Endothelial cell of umbilical vein (primary cell): ENCODE results near the gene HAGH. TPM values are rescaled to one million over a fixed set of nuclear protein-coding genes. Genes with fewer than 3 reads are reported as not detected.

Experiments
- BruUV-seq: library from RNA; stranded (reverse); fragments of 400-500 nt; replicated peaks from 2 replicates; lab custom pipeline; 2021; lab: Mats Ljungman, UMichigan
- CTCF ChIA-PET: fragments of 300-600, 350-600 bp; sonication (Branson Sonifier 250); formaldehyde crosslinking; loops from one replicate; lab custom pipeline; 2021; ENCODE audit warnings: antibody characterized with exemption, inconsistent platforms; lab: Charles Lee
- POLR2A ChIA-PET: fragments of 300-600, 350-600 bp; sonication (Branson Sonifier 250); formaldehyde crosslinking; loops from one replicate; lab custom pipeline; 2021; ENCODE audit warnings: antibody characterized with exemption, inconsistent platforms; lab: Charles Lee
- DNase-seq: peaks from one replicate; pipeline ENCODE4 v3.0.0-alpha.2; 2011; ENCODE audit warnings: low read depth, low spot score
- FAIRE-seq: peaks from 2 replicates; lab custom pipeline; 2011; peaks lifted over from hg19 to GRCh38; lab: Jason Lieb, UNC
- H2AFZ ChIP-seq: 2 replicates; pipeline ENCODE4 v1.6.0; 2012; ENCODE audit warnings: low read depth, low read length, control low read depth, inconsistent platforms
- H3K27ac ChIP-seq: 2 replicates; pipeline ENCODE4 v1.5.1; 2011; ENCODE audit warnings: low read depth, mild to moderate bottlenecking, control low read depth, low read length, moderate library complexity; ENCODE audit not compliant: insufficient read depth
- H3K27me3 ChIP-seq, 2 experiments: 2 replicates each; pipeline versions ENCODE4 v1.6.0 to v1.6.1; 2011; ENCODE audit warnings: low read length in 2 of 2, mixed read lengths in 1 of 2; ENCODE audit not compliant: control insufficient read depth in 2 of 2, insufficient read depth in 2 of 2
- H3K36me3 ChIP-seq, 2 experiments: 2 replicates in 1 of 2; 3 replicates in 1 of 2; pipeline ENCODE4 v1.5.1; 2011; ENCODE audit warnings: low read length in 2 of 2, mild to moderate bottlenecking in 1 of 2, moderate library complexity in 1 of 2; ENCODE audit not compliant: control insufficient read depth in 2 of 2, insufficient read depth in 2 of 2; ENCODE audit errors: extremely low read depth in 1 of 2
- H3K4me1 ChIP-seq: 3 replicates; pipeline ENCODE4 v1.5.1; 2011; ENCODE audit warnings: mild to moderate bottlenecking, low read length; ENCODE audit not compliant: control insufficient read depth, insufficient read depth; ENCODE audit errors: extremely low read depth
- H3K4me2 ChIP-seq: 2 replicates; pipeline ENCODE4 v1.6.1; 2011; ENCODE audit warnings: low read length, control low read depth, mixed read lengths; ENCODE audit not compliant: insufficient read depth
- H3K4me3 ChIP-seq, 3 experiments: fragments of 200-600 bp in 1 of 3; sonication (generic), shearing (Covaris generic) in 1 of 3; replicated peaks in 1 of 3; 2 replicates each; pipeline ENCODE4 v1.5.1; 2011 to 2016; ENCODE audit warnings: control low read depth in 3 of 3, low read length in 3 of 3, mild to moderate bottlenecking in 2 of 3, inconsistent platforms in 1 of 3, low read depth in 1 of 3, moderate library complexity in 1 of 3; ENCODE audit not compliant: insufficient read depth in 1 of 3
- H3K79me2 ChIP-seq: 2 replicates; pipeline ENCODE4 v1.6.0; 2012; ENCODE audit warnings: low read length, inconsistent platforms; ENCODE audit not compliant: control insufficient read depth, insufficient read depth
- H3K9ac ChIP-seq: replicated peaks from 2 replicates; pipeline ENCODE3; 2011; ENCODE audit warnings: low read length, control low read depth; ENCODE audit not compliant: insufficient read depth; ENCODE audit errors: extremely low read depth
- H3K9me1 ChIP-seq: replicated peaks from 3 replicates; pipeline ENCODE4 v1.6.0; 2011; ENCODE audit warnings: mild to moderate bottlenecking, low read length; ENCODE audit not compliant: control insufficient read depth, insufficient read depth; ENCODE audit errors: extremely low read depth
- H3K9me3 ChIP-seq: replicated peaks from 2 replicates; pipeline ENCODE4 v1.5.1; 2012; ENCODE audit warnings: low read length, inconsistent platforms; ENCODE audit not compliant: control insufficient read depth, insufficient read depth
- H4K20me1 ChIP-seq: replicated peaks from 2 replicates; pipeline ENCODE3; 2011; ENCODE audit warnings: mild to moderate bottlenecking, low read length; ENCODE audit not compliant: control insufficient read depth, insufficient read depth; ENCODE audit errors: extremely low read depth
- GATA2 ChIP-seq: IDR thresholded peaks from 2 replicates; pipeline ENCODE4 v1.7.0; 2011; ENCODE audit warnings: low read depth, mild to moderate bottlenecking, moderate library complexity, mixed read lengths, low read length; ENCODE audit not compliant: insufficient read length, insufficient read depth
- JUN ChIP-seq: IDR thresholded peaks from 2 replicates; pipeline ENCODE4 v1.6.1; 2011; ENCODE audit warnings: borderline replicate concordance, low read depth; ENCODE audit not compliant: insufficient read length, insufficient read depth
- MYC ChIP-seq: IDR thresholded peaks from one replicate; pipeline ENCODE4 v1.6.1; 2011; ENCODE audit warnings: mild to moderate bottlenecking, low read depth, low read length
- POLR2A ChIP-seq: IDR thresholded peaks from 2 replicates; pipeline ENCODE4 v1.6.1; 2012; ENCODE audit warnings: low read depth, mild to moderate bottlenecking, control low read depth, low read length
- POLR2AphosphoS5 ChIP-seq: IDR thresholded peaks from 2 replicates; pipeline ENCODE4 v1.6.1; 2012; ENCODE audit warnings: low read depth, mild to moderate bottlenecking, control low read depth, low read length, moderate library complexity; ENCODE audit not compliant: insufficient read depth
- dilution Hi-C: fragments of 300-500 bp; cut with MboI; formaldehyde crosslinking; loops from one replicate; pipeline ENCODE4 v1.15.0; 2019; ENCODE audit warnings: low sequenced_read_pairs; ENCODE audit not compliant: extremely low pct_ligation_motif_present
- intact Hi-C: fragments of 100-400 bp; cut with micrococcal nuclease; formaldehyde crosslinking; loops from one replicate; pipeline ENCODE4 v1.10.0; 2022
- polyA plus RNA-seq, 4 experiments: library from polyadenylated mRNA; depleted of rRNA in 3 of 4; stranded (reverse) in 3 of 4; unstranded in 1 of 4; fragments of >200 nt; gene quantifications; 2 replicates each; pipeline versions ENCODE4 v1.2.1 to v1.2.3, GENCODE V29; 2011 to 2012; ENCODE audit warnings: missing spikeins in 1 of 4
- total RNA-seq: library from RNA; stranded (reverse); gene quantifications from 2 replicates; pipeline ENCODE4 v1.2.3, GENCODE V29; 2021
- TF ChIP-seq, protein P1 (sequence below): IDR thresholded peaks from 2 replicates; pipeline ENCODE4 v1.6.1; 2011; ENCODE audit not compliant: insufficient read depth, insufficient read length

Gene HAGH
- total and polyA plus RNA-seq, 2 donors (not counting 3 experiments of a cell fraction or from before 2014, with no cell fraction given): 54.3 to 84.2 TPM

DNA sequence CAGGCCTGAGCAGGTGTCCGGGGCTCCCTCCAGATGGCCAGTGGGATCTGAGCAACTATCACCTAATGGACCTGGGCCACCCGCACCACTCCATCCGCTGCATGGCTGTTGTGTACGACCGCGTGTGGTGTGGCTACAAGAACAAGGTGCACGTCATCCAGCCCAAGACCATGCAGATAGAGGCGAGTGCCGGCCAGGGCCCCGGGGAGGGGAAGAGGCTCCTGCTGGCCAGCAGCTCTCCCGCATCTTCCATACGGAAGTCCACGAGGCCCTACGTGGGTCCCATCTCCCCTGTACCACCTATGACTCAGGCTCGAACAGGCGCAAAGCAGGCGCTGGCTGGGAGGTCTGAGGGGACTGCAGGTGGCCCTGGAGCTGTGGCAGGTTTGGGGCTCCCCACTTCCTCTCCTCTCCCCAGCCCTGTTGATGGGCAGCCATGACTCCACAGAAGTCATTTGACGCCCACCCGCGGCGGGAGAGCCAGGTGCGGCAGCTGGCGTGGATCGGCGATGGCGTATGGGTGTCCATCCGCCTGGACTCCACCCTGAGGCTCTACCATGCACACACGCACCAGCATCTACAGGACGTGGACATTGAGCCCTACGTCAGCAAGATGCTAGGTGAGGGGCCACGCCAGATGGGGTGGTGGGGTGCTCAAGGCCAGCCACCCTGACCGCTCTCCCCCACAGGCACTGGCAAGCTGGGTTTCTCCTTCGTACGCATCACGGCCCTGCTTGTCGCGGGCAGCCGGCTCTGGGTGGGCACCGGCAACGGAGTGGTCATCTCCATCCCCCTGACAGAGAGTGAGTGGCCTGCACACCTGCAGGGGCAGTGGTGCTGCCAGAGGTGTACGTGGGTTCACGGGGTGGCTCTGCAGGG, 59.3 kb downstream of the HAGH start:
- Histone ChIP-seq H3K36me3 (peaks cover 4 to 44% of the 10 kb centered on the region in 2 experiments), H3K27me3 (no peaks in the 10 kb centered on the region), H4K20me1 (no peaks in the 10 kb centered on the region), H3K4me3 (no peak overlapping the region), H3K4me1 (peaks cover 11% of the 10 kb centered on the region), H3K79me2 (peaks cover 5% of the 10 kb centered on the region), H3K9me3 (no peaks in the 10 kb centered on the region), H3K4me2 (no peak overlapping the region), H3K27ac (no peak overlapping the region), H3K9me1 (no peaks in the 10 kb centered on the region), H3K9ac (no peak overlapping the region), H2AFZ (no peak overlapping the region)
- BruUV-seq: no TSS peak
- intact Hi-C loops (no loop called here), dilution Hi-C loops (no loop called here)
- TF ChIP-seq JUN (no peak), POLR2A (no peak)
- TF ChIP-seq, protein P1, sequence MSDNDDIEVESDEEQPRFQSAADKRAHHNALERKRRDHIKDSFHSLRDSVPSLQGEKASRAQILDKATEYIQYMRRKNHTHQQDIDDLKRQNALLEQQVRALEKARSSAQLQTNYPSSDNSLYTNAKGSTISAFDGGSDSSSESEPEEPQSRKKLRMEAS: no peak
- DNase-seq (no peak), FAIRE-seq (no peak)
- ChIA-PET POLR2A (no interaction called here), CTCF (no interaction called here)

DNA sequence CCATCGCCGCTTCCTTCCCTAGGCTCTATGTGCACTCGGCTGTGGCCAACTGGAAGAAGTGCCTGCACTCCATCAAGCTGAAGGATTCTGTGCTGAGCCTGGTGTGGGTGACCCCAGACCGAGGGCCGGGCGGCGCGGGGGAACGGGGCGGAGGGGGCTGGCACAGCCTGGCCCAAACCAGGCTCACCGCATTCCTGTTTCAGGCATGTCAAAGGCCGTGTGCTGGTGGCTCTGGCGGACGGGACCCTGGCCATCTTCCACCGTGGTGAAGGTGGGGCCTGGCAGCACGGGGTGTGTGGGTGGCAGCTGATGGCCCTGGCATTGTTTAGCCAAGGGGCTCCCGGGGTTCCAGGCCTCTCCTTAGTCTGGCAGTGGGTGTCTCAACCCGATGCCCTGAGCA, 59.9 kb downstream of the HAGH start:
- BruUV-seq: no TSS peak
- CTCF ChIA-PET: no interaction called here
- intact Hi-C loops: no loop called here

More for the DNA sequence above, 59.9 kb downstream of the HAGH start:
- Histone ChIP-seq H3K36me3 (peaks cover 5 to 46% of the 10 kb centered on the region in 2 experiments), H3K27me3 (no peaks in the 10 kb centered on the region), H3K4me2 (no peak overlapping the region), H2AFZ (no peak overlapping the region), H3K9ac (no peak overlapping the region), H3K9me1 (no peaks in the 10 kb centered on the region), H3K27ac (no peak overlapping the region), H3K79me2 (peaks cover under 1% of the 10 kb centered on the region), H3K4me3 (no peak overlapping the region), H3K9me3 (no peaks in the 10 kb centered on the region), H3K4me1 (peaks cover 6% of the 10 kb centered on the region), H4K20me1 (no peaks in the 10 kb centered on the region)
- no peak for DNase-seq
- TF ChIP-seq MYC (no peak), POLR2AphosphoS5 (no peak), JUN (no peak), GATA2 (no peak)
- TF ChIP-seq, protein P1: no peak
- POLR2A ChIA-PET: no interaction called here
- no peak for FAIRE-seq
- dilution Hi-C loops: no loop called here
